Measurements from ENCODE around the gene ZNF221.
"Not testable (repeated sequence)": the region's sequence is repeated elsewhere in the genome, so short reads cannot be mapped to it uniquely, and the experiment has no call there.

DNA sequence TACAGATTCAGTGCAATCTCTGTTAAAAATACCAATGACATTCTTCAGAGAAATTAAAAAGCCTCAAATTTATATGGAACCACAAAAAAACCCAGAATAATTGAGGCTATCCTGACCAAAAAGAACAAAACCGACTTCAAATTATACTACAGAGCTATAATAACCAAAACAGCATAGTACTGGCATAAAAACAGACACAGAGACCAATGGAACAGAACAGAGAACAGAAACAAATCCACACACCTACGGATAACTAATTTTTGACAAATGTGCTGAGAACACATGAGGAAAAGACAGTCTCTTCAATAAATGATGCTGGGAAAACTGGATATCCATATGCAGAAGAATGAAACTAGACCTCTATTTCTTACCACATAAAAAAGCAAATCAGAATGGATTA is 1.2 kb upstream of the ZNF221 start:
- not testable (repeated sequence) for TF ChIP-seq CTCF, POLR2A (IDR thresholded peaks at IDR 0.05)

All from thyroid gland (tissue), 4 donors.